ENCODE results near the gene GDPD5.

Gene GDPD5

DNA sequence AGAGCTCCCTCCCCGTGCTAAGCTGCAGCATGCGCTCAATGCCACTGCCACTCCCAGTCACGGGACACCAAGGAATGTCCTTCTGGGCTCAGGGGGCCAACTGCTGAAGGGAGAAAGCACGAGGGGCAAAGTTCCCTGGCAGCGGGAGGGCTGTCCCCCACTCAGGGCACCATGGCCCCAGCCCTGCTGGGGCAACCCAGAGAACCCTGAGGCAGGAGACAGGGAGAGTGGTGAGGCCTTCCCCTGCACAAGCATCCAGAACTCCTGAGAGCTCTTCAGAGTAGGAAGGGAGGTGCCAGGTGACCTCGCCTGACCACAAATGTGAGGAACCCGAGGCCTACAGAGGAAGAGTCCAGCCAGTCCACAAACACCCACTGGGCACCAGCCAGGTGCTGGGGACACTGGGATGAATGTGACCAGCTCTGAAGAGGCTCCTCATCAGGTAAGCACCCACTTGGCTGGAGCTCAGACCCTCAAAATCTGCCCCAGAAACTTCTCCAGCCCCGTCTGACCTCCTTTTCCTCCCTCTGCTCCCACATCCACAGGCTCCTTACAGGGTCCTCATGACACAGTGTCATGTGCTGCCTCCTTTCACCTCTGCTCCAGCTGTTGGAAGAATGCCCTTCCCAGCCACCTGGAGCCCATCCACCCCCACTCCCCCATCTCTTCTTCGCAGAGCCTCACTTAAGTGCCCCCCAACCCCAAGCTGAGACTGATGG is 15.6 kb downstream of the GDPD5 start:
- no peak for DNase-seq

DNA sequence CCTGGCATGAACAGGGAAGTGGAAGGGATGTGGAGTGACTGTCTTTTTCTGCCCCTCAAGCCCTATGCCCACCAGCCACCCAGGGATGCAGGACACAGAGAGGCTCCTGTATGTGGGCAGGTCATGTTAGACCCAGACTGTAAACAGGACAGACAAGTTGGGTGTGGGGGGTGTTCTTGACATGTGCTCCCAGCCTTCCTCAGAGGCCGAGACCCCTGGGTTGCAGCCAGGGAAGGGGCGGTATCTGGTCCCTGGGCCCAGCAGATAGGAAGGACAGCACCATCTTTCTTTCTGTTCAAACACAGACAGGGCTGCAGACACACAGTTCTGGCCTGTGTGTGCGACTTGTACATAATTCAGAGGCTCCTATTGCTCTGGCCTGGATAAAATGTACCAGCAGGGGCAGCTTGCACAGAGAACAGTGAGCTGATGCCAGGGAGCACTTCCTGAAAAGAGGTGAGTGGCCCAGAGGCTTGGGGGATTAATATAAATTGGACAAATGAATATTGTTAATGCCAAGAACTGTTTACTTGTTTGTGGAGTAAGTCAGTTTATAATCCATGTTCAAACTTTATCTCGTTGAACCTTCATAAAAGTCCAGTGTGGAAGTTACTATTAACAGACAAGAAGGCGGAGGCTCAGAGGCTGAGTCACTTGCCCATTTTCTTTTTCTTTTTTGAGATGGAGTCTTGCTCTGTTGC is 16.6 kb downstream of the GDPD5 start:
- peak; percentile 77 for DNase-seq

DNA sequence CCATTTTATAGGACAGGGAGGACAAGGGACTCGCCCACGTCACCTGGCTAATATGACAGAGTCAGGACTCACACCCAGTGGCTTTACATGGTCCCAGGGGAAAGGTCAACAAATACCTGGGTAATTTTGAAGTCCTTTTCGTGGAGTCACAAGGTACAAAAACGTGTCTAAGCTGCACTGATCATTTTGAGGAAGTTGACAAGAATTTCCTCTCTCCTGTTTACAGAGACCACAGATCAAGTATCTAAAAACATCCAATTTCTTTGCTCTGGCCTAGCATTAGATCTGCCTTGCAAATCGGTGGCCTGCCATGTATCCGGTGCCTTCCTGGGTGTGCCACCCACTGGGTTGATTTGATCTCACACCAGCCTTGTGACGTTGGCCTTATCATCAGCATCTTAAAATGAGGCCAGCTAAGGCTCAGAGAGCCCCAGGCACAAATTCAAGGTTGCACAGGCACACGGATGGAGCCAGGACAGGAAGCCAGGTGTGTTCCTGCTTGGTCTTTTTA is 17.6 kb downstream of the GDPD5 start:
- peak; percentile 84 for DNase-seq

DNA sequence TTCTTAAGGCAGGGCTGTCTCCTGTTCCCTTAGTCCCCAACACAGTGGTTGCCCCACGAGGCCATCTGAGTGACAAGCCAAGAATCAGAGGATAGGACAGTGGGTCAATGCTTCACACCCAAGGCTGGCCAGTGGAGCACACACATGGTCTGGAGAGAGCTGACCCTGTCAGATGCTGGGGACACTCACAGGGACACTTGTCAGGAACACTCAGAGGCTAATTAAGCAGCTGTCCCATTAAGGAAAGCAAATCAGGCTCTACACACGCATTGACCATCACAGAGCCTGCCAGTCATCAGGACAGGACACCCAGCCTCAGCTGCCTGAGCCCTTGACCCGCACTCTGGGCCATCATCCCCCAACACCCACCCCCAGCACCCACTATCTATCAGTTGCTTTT is 18.2 kb downstream of the GDPD5 start:
- no peak for DNase-seq

DNA sequence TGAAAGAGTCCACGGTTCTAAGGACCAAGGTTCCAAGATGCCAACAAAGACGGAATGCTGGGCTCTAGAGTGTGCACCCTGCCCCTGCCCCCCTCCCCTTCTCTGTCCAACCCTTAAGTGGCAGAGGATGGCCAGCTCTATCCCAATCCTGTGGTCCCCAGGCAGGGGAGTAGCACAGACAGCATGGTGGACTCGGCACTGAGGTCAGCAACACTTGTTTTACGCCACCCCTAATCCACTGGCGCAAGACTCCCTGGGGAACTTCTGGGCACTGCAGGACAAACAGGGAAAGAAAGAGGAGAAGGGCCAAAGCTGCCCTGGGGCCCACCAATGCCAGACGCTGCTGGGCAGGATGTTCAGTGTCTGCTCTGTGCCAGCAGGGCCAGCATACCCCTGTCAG is 18.9 kb downstream of the GDPD5 start:
- DNase-seq = no peak

DNA sequence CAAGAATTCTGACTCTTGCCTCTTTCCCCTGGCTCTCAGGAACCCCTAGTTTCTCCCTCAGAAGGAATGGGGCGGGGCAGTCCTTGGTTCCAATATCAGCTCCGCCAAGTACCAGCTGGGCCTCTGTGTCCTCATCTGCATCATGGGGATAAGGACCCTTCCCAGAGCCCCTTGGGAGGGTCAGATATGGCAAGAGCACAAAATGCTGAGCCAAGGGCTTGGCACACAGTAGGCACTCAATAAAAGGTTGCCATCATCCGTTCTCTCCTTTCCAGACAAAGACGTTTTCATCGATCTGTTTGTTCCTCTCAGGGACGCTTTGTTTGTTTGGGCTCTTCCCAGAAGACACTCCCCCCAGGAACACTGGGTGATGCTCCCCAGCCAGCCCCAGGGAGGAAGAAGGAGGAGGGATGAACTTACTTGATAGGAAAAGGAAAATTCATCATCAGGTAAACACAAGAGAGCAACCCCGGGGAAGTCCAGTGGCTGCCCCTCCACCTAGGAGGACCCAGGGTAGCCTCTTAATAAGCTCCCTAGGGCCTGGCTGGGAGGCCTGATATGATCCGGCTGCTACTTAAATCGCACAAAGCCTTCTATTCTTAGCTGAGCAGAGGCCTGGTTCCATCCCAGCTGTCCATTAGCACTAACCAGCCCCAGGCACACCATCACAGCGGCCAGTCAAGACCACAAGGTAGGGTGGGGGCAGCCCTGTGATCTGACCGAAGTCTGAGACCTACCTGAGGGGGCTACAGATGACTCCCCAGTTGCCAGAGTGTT is 19.6 kb downstream of the GDPD5 start:
- DNase-seq = peak; percentile 33

DNA sequence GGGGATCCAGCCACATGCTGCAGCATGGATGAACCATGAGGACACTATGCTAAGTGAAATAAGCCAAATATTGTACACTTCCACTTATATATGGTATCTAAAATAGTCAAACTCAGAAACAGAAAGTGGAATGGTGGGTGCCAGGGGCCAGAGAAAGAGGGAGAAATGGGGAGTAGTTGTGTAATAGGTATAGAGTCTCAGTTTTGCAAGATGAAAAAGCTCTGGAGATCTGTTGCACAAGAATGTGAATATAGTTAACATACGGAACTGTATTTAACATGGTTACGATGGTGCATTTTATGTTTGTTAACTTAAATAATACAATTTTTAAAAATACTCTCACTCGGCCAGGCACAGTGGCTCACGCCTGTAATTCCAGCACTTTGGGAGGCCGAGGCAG is 21.2 kb downstream of the GDPD5 start:
- peak; percentile 21 for DNase-seq

DNA sequence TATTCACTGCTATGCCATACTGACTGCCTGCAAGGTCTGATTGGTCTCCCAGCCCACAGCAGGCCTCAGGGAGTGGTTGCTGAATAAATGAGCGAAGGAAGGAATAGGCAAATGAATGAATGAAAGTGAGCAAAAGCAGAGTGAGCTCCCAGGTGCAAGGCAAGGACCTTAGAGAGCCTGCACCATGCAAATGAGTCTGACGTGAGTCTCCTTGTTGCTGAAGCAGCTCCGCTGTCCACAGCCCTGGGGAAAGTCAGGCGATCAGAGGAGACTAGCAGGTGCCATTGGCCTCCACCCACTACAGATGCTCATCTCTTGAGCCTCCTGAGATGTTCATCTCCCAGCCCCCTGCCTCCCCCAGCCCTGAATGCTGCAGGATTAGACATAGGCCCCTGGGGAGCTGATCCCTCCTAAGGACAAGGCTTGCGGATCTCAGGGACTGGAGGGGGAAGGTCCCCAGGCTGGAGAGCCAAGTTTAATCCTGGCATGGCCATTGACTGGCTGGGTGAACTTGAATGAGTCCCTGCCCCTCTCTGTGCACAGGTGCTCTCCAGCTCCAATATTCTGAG is 22.1 kb downstream of the GDPD5 start:
- no peak for DNase-seq

DNA sequence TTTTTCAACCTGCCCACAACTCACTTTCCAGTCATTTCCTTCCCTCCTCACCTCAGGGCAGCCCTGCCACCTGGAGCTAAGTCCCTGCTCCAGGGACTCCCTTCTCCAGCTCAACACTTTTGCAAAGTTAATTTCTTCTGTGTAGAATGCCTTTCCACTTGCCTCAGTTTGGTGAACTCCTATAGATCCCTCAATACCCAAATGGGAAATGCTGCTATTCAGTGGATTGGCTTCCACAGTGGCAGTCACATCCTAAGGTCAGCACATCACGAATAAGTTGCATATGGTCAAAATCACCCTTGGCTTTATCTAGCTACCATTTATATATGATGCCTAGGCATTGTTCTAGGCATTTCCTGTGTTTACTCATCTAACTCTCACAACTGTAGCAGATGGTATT is 23.6 kb downstream of the GDPD5 start:
- no peak for DNase-seq

DNA sequence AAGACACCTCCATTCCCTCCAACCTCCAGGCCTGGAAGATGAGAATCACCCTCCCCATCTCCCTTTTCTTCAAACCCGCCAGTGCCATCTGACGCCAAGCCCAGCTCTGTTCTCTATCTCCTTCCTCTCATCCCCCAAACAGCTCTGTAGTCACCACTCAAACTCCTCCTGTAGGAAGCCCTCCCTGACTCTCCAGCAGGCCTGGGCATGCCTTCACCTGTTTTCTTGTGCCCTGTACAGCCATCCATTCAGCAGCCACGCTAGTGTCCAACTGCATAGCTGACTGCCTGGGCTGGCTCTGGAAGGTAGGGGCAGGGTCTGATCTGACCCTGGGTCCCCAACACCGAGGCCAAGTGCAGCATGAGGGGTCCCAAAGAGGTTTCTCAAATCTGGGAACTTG is 25.0 kb downstream of the GDPD5 start:
- no peak for DNase-seq

DNA sequence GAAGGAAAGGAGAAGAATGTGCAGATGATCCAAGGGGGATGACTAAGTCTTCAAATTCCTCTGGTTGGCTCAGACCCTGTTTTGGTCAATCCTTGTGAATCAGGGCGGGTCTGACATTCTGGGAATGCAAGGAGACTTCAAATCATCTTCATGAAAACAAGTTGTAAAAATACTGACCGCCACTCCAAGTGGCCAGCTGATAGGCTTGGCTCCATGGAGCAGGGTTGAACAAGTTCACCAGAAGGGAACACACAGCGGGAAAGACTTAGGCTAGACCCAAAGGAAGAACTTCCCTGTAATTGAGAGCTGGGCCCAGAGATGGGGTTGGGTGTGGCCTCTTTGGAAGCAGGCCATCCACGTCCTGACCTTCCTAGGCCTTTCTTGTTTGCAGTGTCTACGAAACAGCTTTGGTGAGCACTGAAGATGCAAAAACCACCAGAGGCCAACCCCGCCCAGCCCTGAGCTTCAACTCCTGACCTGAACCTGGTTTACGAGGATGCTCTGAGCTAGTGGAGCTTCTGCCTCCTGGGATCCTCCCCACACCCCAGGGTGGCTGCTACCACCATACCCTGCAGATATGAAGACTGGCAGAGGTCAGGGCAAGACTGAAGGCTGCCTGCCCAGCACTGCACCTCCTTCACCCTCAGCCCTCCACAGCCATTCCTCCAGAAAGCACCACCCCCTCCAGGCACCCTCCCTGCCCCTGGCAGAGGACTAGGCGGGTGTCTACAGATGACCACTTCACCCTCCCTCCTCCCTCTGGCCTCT is 26.1 kb downstream of the GDPD5 start:
- no peak for DNase-seq

DNA sequence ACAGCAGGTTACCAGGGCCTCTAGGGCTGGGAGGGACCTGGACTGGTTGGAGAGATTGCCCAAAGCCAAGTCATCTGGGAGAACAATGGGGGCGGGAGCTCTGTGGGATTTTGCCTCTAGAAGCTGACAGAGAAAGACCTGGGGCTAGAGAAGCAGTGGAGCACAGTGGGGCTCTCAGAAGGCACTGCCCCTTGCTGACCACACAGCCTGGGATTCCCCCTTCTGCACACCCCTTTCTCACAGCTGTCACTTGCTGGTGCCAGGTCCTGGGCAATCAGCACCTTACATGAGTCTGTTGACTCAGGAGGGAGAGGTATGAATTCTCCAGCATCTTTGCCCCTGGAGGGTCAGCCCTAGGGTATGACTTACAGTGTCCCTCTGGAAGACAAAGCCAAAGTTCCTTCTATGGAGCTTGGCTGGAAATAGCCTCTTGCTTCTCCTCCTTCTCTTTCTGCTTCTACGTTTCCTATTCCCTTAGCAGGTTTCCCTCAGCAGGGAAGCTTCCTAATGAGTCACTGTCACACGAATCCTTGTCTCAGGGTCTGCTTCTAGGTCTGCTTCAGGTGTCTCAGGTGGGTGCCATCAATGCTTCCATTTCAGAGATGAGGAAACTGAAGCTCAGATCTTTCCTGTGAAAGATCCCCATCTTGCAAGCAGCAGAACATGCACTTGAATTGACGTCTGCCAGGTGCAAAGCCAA is 27.0 kb downstream of the GDPD5 start:
- no peak for DNase-seq

DNA sequence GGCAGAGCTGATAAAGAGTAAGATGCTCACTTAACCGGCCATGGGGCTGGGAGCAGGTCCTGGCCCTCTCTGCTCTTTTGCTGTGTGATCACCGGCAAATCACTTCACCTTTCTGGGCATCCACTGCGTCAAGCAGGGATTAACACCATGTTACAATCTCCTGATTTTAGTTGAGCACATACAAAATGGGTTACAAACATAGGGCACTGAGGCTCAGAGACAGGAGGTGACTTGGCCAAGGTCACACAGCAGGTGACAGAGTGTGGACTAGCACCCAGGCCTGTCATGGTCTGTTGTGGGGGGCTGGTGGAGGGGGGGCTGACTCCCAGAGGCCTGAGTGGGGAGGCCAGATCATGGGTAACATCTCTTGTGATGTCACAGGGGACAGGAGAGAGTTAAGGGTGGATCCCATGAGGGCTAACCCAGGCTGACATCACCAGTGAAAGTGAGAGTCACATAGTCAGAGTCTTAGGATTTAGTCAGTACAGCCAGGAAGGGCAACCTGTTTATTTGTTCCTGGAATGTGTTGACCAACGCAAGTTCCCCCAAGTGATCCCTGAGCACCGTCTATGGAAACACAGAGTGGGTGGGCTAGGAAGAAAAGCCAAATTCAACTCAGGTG is 27.8 kb downstream of the GDPD5 start:
- DNase-seq = no peak

DNA sequence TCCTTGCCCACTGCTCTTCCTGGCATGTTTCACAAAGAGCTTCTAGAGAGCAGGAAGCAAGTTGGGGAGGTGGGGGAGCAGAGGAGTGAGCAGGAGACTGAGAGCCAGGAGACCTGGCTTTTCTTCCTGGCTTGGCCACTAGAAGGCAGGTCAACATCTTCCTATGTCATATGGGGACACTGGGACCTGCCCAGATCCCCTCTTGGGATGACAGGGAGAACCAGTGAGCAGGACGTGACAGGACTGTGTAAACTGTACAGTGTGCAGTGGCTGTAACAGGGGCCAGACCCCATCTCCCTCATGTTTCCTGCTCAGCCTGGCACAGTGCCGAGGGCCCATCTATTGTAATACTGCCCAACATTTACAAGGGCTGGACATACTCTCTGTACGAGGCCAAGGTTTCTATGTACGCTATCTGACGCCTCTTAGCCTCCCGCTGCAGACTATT is 29.4 kb downstream of the GDPD5 start:
- no peak for DNase-seq

DNA sequence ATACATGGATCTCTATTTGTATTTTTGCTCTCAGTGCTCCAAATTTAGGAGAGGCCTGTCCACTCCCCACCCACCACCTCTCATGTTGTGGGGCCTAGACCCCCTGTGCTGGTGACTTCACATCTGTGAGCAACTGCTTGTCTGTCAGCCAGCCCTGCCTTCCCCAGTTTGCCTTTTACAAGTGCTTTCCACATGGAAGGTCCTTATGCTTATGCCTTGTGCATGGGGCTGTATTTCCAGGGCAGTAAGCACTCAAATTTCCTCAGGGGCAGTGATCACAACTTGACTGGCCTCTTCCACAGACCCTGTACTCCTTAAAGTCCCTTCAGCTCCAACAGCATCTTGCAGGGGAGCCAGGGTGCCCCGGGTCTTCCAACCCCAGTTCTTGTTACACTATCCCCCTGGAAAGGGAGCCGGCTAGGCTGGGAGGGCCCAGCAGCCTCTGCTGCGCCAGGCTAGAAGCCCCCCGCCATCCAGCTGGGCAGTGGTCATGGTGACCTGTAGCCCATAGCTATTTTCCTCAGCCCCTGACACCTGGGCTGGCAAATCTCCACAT is 29.9 kb downstream of the GDPD5 start:
- DNase-seq = no peak

DNA sequence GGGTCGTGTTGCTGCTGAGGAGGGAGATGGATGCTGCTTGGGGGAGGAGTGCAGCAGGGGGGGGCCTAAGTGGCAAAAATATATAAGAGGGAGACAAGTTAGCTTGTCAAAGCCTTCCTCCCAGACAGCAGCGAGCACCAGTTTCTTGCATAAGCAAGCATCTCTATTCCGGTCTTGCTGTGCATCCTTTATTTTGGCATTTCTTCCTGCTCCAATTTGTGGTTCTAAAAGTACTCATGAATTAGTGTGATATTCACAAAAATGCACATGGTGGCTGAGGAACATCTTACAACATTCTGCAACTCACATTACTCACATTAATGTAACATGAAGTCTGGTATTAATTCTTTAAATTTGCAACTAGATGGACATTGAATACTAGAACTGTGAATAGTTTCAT is 32.1 kb downstream of the GDPD5 start:
- DNase-seq = no peak

DNA sequence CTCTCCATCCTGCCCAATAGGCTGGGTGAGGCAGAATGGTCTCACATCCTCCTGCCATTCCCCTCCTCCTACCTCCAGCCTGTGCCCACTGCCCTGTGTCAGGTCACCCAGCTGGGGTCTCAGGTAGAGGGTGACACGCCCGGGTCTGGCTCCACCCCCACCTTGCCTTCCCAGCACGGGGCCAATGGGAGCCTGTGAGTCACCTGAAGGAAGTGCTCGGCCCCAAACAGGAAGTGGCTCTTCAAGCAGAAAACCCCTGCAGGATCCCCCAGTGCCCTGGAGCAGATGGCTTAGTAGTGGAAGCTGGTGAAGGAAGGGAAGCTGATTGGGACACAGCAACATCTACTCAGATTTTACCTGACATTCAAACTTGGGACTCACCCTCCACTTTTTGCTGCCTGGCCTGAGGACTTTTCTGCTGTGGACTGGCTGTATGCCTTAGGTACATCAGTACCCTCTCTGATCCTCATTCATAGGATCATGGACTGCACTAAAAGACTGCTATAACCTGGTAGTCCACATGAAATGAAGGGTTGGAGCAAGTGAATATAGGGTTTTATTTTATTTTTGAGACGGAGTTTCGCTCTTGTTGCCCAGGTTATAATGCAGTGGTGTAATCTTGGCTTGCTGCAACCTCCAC is 33.4 kb downstream of the GDPD5 start:
- DNase-seq = peak; percentile 57

DNA sequence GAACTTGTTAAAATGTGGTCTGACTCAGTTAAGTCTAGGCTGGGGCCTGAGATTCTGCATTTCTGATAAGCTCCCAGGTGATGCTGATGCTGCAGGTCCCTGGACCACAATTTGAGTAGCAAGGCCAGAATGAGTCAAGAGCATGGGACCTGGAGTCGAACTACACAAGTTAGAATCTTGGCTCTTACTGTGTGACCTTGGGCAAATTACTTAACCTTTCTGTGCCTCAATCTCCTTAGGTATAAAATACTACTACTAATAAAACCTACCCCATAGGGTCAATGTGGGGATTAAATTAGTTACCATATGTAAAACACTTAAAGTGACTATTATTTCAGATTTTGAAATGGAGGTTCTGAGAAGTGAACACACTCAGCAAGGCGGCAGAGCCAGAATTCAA is 34.3 kb downstream of the GDPD5 start:
- no peak for DNase-seq

DNA sequence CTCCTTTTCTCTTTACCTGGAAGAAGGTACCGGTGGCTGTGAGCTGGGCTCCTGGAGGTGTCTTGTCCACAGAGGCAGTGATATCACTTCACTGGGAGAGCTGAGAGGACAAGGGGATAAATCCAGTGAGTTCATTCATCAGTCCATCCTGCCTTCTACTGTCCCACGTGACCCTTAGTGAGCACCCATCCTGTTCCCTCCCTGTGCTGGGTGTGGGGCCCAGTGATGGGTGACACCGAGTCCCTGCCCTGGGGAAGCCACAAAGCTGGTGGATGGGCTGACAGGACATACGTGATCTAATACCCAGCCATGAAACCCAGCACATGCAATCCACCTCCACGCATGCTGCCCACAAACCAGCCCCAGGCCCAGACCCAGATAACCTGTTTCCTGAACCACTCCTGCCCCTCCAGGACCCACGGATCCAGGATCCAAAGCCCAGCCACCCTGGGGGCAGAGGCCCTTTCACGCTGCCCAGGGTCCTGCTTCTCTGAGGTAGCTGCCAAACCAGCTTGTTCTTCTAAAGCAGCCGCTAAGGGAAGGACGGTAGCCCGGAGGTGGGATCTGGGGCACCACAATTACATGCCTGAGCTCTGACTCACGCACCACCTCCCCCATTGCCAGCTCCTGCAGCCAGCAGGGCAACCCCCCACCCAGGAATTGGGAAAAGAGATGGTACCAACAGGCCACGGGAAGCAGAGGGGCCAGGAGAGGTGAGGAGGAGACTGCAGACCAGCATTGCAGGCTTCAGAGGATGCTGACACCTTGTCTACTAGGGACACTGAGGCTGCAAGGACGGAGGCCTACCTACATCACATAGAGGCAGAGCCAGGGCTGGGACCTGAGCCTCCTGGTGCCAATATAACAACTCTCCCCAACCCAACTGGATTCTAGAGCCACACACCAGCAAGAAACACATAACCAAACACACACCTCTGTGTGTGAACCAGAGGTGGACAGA is 35.2 kb downstream of the GDPD5 start:
- DNase-seq = no peak

All from hematopoietic multipotent progenitor cell treated with erythropoietin and hydrocortisone succinate and interleukin-3 and kit ligand, for 4 days (in vitro differentiated cells).